ENCODE results near the gene CMBL.

Gene CMBL

DNA sequence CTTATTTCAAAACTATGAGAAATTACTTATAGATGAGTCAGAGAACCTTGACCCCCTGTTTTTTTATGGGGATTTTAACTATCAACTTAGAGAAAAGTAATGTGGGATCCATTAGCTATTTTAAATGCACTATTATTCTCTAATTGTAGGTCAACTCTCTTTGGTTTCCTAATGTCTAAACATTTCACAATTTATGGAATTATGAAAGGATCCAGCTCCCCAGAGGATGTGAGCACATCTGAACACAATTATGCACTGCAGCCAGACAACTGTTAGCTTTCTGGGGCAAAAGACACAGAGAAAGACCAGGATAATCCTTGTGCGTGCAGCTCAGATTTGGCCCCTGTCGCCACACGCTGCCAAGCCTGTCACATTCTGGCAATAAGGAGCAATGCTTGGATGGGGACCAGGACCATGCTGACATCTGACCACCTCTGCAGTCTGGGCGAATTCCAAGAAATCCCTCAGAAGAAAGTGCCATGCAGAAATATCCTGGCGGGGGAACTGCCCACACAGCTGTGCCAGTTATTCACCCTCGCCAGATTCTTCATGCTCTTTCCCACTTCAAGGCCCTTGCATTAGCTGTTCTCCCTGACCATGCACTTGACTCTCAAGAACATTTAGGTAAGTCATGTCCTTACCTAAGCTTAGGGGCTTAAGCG is 22.2 kb upstream of the CMBL start:
- TF ChIP-seq CEBPB (IDR thresholded peaks at IDR 0.05) (no peak), EGR1 (IDR thresholded peaks at IDR 0.05) (no peak), EP300 (IDR thresholded peaks at IDR 0.05; ENCODE audit: borderline replicate concordance) (no peak), TEAD4 (IDR thresholded peaks at IDR 0.05) (no peak), REST (IDR thresholded peaks at IDR 0.05; ENCODE audit: low read depth) (no peak), ZBTB7A (IDR thresholded peaks at IDR 0.05; ENCODE audit: low read depth) (no peak), NFIC (IDR thresholded peaks at IDR 0.05) (no peak), CREB1 (IDR thresholded peaks at IDR 0.05; ENCODE audit: low read depth) (no peak), FOXM1 (IDR thresholded peaks at IDR 0.05; ENCODE audit: borderline replicate concordance, low read depth) (no peak)
- TF ChIP-seq, protein P1, sequence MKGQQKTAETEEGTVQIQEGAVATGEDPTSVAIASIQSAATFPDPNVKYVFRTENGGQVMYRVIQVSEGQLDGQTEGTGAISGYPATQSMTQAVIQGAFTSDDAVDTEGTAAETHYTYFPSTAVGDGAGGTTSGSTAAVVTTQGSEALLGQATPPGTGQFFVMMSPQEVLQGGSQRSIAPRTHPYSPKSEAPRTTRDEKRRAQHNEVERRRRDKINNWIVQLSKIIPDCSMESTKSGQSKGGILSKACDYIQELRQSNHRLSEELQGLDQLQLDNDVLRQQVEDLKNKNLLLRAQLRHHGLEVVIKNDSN (IDR thresholded peaks at IDR 0.05), result no peak

GRCh38 chr5:10329446-10329819 is 21.7 kb upstream of the CMBL start:
- TF ChIP-seq CEBPB (IDR thresholded peaks at IDR 0.05) (no peak), ZBTB7A (IDR thresholded peaks at IDR 0.05; ENCODE audit: low read depth) (no peak), NFIC (IDR thresholded peaks at IDR 0.05) (no peak), TEAD4 (IDR thresholded peaks at IDR 0.05) (no peak), EGR1 (IDR thresholded peaks at IDR 0.05) (no peak), RAD21 (IDR thresholded peaks at IDR 0.05; ENCODE audit: low read depth) (no peak), TCF12 (IDR thresholded peaks at IDR 0.05; ENCODE audit: low read depth) (no peak), REST (IDR thresholded peaks at IDR 0.05; ENCODE audit: low read depth) (no peak), TAF1 (IDR thresholded peaks at IDR 0.05; ENCODE audit: low read depth) (no peak), FOXM1 (IDR thresholded peaks at IDR 0.05; ENCODE audit: borderline replicate concordance, low read depth) (no peak), YY1 (IDR thresholded peaks at IDR 0.05; ENCODE audit: low read depth) (no peak), CREB1 (IDR thresholded peaks at IDR 0.05; ENCODE audit: low read depth) (no peak), EP300 (IDR thresholded peaks at IDR 0.05; ENCODE audit: borderline replicate concordance) (no peak)
- TF ChIP-seq, protein P1 (IDR thresholded peaks at IDR 0.05), result no peak
- TF ChIP-seq, protein P2, sequence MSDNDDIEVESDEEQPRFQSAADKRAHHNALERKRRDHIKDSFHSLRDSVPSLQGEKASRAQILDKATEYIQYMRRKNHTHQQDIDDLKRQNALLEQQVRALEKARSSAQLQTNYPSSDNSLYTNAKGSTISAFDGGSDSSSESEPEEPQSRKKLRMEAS (IDR thresholded peaks at IDR 0.05), result no peak

- TF ChIP-seq, protein P2 (IDR thresholded peaks at IDR 0.05), result no peak
- TF ChIP-seq TEAD4 (IDR thresholded peaks at IDR 0.05) (no peak), EP300 (IDR thresholded peaks at IDR 0.05; ENCODE audit: borderline replicate concordance) (no peak), NFIC (IDR thresholded peaks at IDR 0.05) (no peak), REST (IDR thresholded peaks at IDR 0.05; ENCODE audit: low read depth) (no peak), CREB1 (IDR thresholded peaks at IDR 0.05; ENCODE audit: low read depth) (no peak), ZBTB7A (IDR thresholded peaks at IDR 0.05; ENCODE audit: low read depth) (no peak), RAD21 (IDR thresholded peaks at IDR 0.05; ENCODE audit: low read depth) (no peak), YY1 (IDR thresholded peaks at IDR 0.05; ENCODE audit: low read depth) (no peak), FOXM1 (IDR thresholded peaks at IDR 0.05; ENCODE audit: borderline replicate concordance, low read depth) (no peak), EGR1 (IDR thresholded peaks at IDR 0.05) (no peak), TAF1 (IDR thresholded peaks at IDR 0.05; ENCODE audit: low read depth) (no peak), CEBPB (IDR thresholded peaks at IDR 0.05) (no peak), TCF12 (IDR thresholded peaks at IDR 0.05; ENCODE audit: low read depth) (no peak)
- TF ChIP-seq, protein P1 (IDR thresholded peaks at IDR 0.05), result no peak
These were observed 20.6 kb upstream of the CMBL start for GRCh38 chr5:10328323-10328722.
